Lower lobe of right lung (tissue), 2 donors: ENCODE measurements around the gene MMP17. TPM values are rescaled to one million over a fixed set of nuclear protein-coding genes. Genes with fewer than 3 reads are reported as not detected.

Experiments used
- ATAC-seq, 2 donors: fragments of 200-7000 bp; cut with Tn5 transposase; one replicate each; pipeline ENCODE4 v1.9.1; 2020 to 2022; ENCODE audit warnings: mild to moderate bottlenecking in 2 of 2, moderate library complexity in 2 of 2
- DNase-seq: peaks from one replicate; pipeline ENCODE4 v3.0.0-alpha.2; 2020
- H3K27ac ChIP-seq: fragments of 200-600 bp; one replicate; pipeline ENCODE4 v1.8.0; 2022
- H3K27me3 ChIP-seq: fragments of 200-600 bp; one replicate; pipeline ENCODE4 v1.8.0; 2022; ENCODE audit warnings: low read depth
- H3K36me3 ChIP-seq: fragments of 200-600 bp; one replicate; pipeline ENCODE4 v1.8.0; 2022; ENCODE audit warnings: mild to moderate bottlenecking
- H3K4me1 ChIP-seq: fragments of 200-600 bp; one replicate; pipeline ENCODE4 v1.8.0; 2022
- H3K4me3 ChIP-seq: fragments of 200-600 bp; one replicate; pipeline ENCODE4 v1.8.0; 2022; ENCODE audit warnings: mild to moderate bottlenecking
- H3K9me3 ChIP-seq: fragments of 200-600 bp; one replicate; pipeline ENCODE4 v1.8.0; 2022
- intact Hi-C: fragments of 100-400 bp; cut with DNase I; formaldehyde crosslinking; loops from one replicate; pipeline ENCODE4 v1.11.0; 2022
- total RNA-seq: library from RNA; stranded (reverse); fragmentation: NEBNext Ultra II Directional; extraction: Animal tissue kit (Norgen Biotek cat#: 25700); gene quantifications from one replicate; pipeline ENCODE4 v1.2.1, GENCODE V29; 2021
- TF ChIP-seq, protein P1 (sequence below): fragments of 200-600 bp; IDR thresholded peaks from one replicate; pipeline ENCODE4 v1.8.0; 2022; ENCODE audit warnings: antibody characterized with exemption, mild to moderate bottlenecking
- donor health status: DM: no; HTN: yes; CAD: no; lungs with severe emphysema.

MMP17 gene
- total RNA-seq, 1 donor from 2014 or later = 2.5 TPM

- ATAC-seq = no peak
Observed at GRCh38 chr12:131862994-131863710, 35.0 kb downstream of the MMP17 start.

DNA sequence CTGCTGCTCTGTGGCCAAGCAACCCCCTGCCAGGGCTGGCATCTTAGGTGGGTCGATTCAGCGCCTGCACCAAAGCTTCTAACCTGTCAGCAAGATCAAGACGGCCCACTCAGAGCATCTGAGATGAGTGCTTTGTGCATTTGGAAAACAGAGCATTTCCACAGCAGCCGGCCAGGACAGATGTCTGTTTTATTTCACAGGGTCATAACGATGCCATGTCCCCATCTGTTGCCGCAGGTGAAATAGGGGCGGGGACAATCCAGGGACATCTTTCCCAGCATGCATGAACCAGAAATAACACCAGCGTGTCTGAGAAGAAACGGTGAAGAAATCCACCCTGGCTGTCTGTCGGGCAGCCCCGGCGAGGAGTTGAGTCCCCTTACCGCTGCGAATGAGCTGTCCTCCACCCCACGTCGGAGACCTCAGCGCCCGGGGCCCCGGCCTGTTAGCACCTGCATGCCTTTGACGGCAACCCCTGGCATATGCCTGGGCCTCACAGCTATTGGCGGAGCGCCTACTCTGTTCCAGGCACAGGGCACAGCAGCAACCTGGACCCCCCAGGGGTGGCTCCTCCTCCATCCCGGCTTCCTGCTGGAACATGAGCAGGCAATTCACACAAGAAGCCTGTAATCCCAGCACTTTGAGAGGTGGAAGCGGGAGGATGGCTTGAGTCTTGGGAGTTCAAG lies 35.7 kb downstream of the MMP17 start:
- TF ChIP-seq, protein P1, sequence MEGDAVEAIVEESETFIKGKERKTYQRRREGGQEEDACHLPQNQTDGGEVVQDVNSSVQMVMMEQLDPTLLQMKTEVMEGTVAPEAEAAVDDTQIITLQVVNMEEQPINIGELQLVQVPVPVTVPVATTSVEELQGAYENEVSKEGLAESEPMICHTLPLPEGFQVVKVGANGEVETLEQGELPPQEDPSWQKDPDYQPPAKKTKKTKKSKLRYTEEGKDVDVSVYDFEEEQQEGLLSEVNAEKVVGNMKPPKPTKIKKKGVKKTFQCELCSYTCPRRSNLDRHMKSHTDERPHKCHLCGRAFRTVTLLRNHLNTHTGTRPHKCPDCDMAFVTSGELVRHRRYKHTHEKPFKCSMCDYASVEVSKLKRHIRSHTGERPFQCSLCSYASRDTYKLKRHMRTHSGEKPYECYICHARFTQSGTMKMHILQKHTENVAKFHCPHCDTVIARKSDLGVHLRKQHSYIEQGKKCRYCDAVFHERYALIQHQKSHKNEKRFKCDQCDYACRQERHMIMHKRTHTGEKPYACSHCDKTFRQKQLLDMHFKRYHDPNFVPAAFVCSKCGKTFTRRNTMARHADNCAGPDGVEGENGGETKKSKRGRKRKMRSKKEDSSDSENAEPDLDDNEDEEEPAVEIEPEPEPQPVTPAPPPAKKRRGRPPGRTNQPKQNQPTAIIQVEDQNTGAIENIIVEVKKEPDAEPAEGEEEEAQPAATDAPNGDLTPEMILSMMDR = no peak
- intact Hi-C loops = no loop called here
- Histone ChIP-seq H3K27me3 (no peaks in the 10 kb centered on the region), H3K4me1 (no peaks in the 10 kb centered on the region), H3K9me3 (no peaks in the 10 kb centered on the region), H3K36me3 (no peaks in the 10 kb centered on the region), H3K4me3 (no peak overlapping the region), H3K27ac (no peak overlapping the region)
- DNase-seq (no peak), ATAC-seq (no peak)

More at GRCh38 chr12:131862994-131863710, 35.0 kb downstream of the MMP17 start:
- Histone ChIP-seq H3K27me3 (no peaks in the 10 kb centered on the region), H3K9me3 (no peaks in the 10 kb centered on the region), H3K4me3 (no peak overlapping the region), H3K36me3 (no peaks in the 10 kb centered on the region), H3K27ac (no peak overlapping the region), H3K4me1 (no peaks in the 10 kb centered on the region)
- TF ChIP-seq, protein P1 = no peak
- DNase-seq = no peak
- intact Hi-C loops = no loop called here

GRCh38 chr12:131864469-131864868 lies 36.3 kb downstream of the MMP17 start:
- no peak overlapping the region for H3K4me3 ChIP-seq
- no peak for ATAC-seq
- intact Hi-C loops = no loop called here
- H3K9me3 ChIP-seq = no peaks in the 10 kb centered on the region
- no peaks in the 10 kb centered on the region for H3K36me3 ChIP-seq
- no peaks in the 10 kb centered on the region for H3K27me3 ChIP-seq
- H3K27ac ChIP-seq = no peak overlapping the region
- TF ChIP-seq, protein P1 = no peak
- no peaks in the 10 kb centered on the region for H3K4me1 ChIP-seq
- no peak for DNase-seq

- H3K4me3 ChIP-seq = no peak overlapping the region
- H3K27ac ChIP-seq = no peak overlapping the region
- intact Hi-C loops = no loop called here
- no peaks in the 10 kb centered on the region for H3K27me3 ChIP-seq
- TF ChIP-seq, protein P1 = no peak
- ATAC-seq (no peak), DNase-seq (no peak)
- no peaks in the 10 kb centered on the region for H3K4me1 ChIP-seq
- H3K36me3 ChIP-seq = no peaks in the 10 kb centered on the region
- no peaks in the 10 kb centered on the region for H3K9me3 ChIP-seq
Observed at GRCh38 chr12:131865180-131865875, 37.1 kb downstream of the MMP17 start.

GRCh38 chr12:131867471-131867870 lies 39.3 kb downstream of the MMP17 start:
- H3K27me3 ChIP-seq = no peaks in the 10 kb centered on the region
- no peak overlapping the region for H3K27ac ChIP-seq
- ATAC-seq (no peak), DNase-seq (no peak)
- TF ChIP-seq, protein P1 = no peak
- H3K4me1 ChIP-seq = no peaks in the 10 kb centered on the region
- intact Hi-C loops = no loop called here
- no peak overlapping the region for H3K4me3 ChIP-seq
- no peaks in the 10 kb centered on the region for H3K9me3 ChIP-seq
- no peaks in the 10 kb centered on the region for H3K36me3 ChIP-seq
